HG03039 (cell line): ENCODE data around the gene CYP26C1.

ENCODE experiments used
- ATAC-seq: cut with Tn5 transposase; IDR thresholded peaks from one replicate; pipeline ENCODE4 v1.9.1; 2021; ENCODE audit warnings: mild to moderate bottlenecking, moderate library complexity; ENCODE audit not compliant: unreplicated experiment

CYP26C1 gene

DNA sequence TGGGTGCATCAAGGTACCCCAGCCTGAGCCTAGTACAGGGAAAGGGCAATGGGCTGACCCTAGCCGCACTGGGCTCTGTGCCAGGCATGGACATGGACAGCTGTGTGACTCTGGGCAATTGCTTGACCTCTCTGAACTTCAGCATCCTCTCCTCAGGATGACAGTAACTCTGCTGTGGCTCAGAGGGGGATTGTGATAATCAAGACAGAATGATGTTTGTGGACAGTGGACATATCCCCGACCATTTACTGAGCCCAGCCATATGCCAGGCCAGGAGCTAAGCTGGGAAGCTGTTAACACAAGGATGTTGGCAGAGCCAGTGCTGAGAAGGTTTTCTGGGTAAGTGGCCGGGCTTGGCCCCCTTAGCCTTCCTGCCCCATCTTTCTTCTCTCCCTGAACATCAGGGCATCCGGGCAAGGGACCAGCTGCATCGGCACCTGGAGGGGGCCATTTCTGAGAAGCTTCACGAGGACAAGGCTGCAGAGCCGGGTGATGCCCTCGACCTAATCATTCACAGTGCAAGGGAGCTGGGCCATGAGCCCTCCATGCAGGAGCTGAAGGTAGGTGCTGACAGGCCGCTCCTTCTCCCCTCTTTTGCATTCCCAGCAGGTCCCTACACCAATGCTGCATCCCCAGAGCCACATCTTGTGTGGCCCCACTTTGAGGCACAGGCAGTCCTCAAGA, 3.5 kb downstream of the CYP26C1 start:
- no peak for ATAC-seq

DNA sequence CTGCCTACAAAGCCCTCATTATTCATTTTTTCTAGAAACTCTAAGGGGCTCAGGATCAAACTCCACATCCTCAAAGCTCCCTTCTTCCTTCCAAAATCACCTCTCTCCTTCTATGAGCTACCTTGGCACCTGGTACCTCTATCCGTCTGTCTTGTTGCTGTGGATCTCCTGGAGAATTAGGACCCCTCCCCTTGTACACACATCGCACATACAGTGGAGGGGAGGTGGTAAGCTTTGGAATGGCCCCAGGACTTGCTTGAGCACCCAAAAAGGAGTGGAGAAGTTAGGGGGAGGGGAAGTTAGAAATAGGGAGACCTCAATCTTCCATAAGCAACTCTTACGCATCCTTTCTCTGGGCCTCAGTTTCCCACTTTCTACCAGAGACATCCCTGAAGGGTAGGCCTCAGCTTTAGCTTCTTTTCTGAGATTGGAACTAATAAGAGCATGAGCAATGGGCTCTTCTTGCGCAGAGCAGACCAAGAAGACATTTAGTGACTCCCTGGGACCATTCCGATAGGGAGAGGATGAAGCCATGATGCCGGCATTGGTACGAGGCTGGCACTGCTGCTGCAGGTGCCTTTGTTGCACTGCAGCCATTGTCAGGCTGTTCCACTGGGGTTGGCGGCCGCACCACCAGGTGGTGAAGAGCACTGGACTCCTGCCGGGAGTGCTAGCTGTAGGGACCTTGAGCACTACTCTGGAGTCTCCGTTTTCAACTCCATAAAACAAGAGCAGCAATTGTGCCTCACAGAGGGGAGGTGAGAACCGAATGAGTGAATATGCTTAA, 4.5 kb downstream of the CYP26C1 start:
- no peak for ATAC-seq

DNA sequence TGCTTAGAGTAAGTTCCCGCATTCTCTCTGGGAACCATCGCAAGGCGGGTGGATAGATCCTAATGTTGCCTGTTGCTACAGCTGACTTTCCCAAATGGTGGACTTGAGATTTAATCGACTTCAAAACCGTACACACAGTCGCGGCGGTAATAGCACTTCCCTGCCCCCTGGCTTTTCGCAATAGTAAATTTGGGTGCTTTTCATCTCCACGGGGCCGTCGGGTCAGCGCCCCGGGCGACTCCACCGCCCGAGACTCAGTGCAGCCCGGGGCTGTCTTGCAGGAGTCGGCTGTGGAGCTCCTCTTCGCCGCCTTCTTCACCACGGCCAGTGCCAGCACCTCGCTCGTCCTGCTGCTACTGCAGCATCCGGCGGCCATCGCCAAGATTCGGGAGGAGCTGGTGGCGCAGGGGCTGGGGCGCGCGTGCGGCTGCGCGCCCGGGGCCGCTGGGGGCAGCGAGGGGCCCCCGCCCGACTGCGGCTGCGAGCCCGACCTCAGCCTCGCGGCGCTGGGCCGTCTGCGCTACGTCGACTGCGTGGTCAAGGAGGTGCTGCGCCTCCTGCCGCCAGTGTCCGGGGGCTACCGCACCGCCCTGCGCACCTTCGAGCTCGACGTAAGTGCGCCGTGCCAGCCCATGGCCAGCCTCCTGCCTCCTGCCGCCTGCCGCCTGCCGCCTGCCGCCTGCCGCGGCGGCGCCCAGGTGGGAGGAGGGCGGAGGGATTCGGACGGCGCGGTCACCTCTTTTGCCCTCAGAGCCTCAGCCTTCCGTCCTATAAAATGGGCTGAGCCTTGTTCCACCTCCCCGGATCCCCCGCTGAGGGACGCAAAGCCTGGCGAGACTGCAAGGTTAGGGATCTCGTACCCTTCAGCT, 5.3 kb downstream of the CYP26C1 start:
- ATAC-seq = no peak

DNA sequence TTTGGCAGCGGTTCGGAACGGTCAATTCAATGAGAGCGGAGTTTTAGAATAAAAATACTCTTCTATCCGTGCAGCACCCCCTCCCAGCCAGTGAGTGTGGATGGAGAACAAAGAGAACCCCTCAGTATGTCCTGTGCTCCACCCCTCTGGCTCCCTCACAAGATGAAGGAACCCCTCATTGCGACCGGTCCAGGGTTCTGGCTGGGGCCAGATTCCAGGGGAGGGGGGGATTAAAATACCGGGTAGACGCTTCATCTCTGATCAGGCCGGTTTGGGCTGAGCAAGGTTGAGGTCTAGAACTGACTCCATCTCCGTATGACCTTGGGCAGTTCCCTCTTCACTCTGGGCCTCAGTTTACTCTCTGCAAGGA, 5.9 kb downstream of the CYP26C1 start:
- ATAC-seq = no peak

DNA sequence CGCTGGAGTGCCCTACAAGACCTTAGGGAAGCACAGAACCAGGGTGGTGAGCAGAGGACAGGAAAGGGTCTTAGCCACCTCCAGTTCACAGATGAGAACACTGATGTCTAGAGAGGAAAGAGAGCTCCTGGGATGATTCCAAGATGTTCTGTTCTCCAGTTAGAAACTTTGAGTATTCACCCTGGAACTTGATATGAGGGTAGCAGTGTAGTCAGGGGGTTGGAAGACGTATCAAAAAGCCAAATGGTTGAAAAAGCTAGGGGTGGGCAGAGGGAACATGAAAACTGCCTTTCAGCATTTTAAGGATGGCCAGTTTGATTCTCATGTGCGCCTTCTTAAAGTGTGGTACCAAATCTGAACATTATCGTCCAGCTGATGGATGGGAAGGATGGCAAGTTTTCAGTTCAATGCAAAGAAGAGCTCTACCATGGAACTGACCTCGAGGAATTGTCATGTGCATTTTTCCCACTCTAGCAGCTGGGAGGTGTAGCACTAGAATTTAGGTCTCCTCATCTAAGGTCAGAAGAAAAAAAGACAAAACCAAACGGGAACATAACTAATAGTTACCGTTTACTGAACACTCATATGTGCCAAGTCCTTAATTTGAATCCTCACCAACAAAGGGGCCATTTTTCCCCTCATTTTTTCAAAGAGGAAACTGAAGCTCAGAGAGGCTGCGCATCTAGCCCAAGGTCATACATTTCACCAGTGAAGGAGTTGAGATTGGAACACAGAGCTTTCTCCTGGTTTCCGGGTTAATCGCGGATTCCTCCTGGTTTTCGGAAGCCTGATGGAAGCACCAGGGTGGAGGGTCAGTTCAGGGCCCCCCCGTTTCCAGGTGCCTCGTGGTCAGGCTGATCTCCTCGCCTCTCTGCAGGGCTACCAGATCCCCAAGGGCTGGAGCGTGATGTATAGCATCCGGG, 7.1 kb downstream of the CYP26C1 start:
- ATAC-seq = no peak

DNA sequence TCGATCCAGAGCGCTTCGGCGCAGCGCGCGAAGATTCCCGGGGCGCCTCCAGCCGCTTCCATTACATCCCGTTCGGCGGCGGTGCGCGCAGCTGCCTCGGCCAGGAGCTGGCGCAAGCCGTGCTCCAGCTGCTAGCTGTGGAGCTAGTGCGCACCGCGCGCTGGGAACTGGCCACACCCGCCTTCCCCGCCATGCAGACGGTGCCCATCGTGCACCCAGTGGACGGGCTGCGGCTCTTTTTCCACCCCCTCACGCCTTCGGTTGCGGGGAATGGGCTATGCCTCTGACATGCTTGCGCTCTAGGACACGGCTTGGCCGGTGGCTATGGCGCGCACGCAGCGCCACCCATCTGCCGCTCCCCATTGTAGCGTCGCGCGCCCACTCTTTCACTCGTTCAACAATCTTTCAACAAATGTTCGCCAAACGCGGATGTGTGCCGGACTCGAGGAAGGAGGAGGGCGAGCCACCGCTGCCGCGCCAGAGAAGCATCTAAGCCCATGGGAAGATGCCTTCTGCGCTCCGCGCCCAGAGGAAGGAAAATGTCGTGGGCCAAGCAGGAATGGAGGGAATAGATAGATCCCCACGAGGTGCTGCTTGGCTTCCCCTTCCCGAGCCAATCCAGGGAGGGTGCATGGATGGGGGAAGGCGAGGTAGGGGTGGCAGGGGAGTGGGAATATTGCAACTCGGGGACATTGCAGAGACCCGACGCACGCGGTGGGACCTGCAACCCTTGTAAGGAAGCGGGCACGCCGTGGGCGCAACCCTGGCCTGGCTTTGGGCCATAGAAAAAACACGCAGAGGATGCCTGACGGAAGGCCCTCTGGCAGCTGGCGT, 8.0 kb downstream of the CYP26C1 start:
- no peak for ATAC-seq

DNA sequence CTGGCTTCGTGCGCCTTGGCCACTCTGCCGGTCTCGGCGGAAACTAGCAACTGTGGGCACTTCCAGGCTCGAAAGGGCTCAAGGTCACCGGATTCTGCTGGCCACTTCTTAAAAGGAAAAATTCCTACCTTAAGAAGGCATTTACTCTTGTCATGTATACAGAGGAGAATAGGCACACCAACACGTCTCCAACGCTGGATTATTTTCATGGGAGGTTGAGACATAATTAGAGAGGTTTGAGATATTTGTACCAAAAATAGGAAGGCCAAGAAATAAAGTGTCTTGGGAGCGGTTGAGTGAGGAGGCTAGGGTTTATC, 8.6 kb downstream of the CYP26C1 start:
- no peak for ATAC-seq

DNA sequence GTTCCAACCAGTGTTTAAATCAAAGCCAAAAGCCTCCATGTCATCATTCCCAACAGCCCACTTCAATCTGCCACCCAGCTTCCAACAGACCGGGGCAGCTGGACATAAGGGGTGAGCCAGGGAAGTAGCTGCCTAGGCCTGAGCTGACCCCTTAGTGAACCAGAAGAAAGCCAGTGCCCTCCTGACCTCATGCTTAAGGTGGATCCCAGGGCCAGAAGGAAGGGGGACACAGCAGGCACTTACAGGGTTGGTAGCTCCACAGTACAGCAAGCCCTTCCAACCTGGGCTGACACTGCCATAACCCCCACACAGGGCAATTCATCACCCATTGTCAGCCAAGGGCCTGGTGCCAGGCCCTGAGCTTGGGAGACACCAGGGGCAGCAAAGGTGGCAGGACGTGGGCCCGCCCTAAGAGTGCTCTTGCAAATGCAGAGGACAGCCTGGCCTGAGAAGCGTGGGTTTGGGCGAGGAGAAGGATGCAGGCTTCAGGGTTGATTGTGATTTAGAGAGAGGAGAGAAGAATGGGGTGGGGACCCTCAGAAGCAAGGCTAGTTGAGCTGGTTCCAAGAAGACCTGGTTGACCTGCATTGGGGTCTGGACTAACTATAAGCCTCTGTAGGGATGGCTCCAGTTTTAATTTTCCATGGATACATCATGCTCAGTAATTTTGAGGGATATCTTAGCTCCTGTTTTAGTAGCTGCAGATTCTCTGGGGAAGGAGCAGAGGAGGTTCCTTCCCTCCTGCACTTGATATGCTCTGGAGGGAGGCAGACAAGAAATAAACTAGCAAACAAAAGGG, 10.0 kb downstream of the CYP26C1 start:
- no peak for ATAC-seq

DNA sequence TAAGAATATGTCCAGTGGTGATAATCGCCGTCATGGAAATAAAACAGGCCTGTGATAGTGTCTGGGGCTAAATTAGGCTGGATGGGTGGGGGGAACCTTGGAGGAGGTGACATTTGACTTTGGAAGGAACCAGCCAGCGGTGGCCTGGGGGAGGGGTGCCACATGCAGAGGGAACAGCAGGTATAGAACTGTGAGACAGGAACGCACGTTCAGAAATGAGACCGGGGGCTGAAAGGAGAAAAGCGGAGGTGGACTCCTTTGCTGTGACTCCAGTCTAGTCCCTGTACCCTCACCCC, 10.5 kb downstream of the CYP26C1 start:
- no peak for ATAC-seq

DNA sequence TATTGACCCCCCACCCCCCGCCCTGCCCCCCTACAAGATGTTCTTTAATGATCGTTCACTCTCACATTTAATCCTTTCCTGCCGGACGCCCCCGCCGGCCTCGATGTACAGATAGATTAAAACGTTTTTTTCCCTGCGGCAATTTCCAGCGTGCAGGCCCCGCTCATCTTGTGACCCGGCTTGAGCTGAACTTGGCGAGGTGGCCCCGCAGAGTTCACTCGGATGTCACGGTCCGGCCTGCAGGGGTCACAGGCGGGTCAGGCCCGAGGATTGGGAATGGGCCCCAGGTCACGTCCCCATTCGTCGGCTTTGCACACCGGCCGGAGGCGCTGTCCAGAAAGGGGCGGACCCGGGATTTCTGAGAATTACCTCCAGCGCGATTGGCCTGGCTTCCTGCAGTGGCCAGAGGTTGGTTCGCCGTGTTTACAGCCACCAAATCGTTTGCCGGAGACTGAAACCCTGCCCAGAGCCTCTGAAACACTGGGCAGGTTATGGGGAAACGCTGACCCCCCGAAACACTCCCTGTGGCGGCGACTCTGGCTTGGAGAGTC, 11.2 kb downstream of the CYP26C1 start:
- no peak for ATAC-seq

DNA sequence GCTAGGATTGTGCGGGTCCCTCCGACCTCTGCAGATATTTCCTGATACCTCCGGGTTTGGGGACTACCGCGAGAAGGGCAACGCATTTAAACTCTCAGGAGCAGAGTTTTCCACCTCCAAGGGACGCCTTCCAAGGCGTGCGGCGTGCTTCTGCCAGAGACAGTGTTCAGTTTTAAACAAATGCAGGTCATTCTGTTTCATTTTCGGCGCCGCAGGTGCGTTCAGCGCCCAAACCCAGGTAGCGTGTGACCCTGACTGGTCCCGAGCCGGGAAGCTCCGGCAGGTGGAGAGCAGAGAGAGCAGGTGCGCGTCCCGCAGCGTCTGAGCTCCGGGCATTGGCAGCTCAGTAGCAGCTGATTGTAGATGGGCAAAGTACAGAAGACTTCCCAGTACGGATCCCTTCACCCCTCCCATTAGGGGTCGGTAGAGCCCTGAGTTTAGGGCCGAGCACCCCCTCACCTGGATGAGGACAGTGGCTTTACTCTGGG, 11.7 kb downstream of the CYP26C1 start:
- no peak for ATAC-seq

DNA sequence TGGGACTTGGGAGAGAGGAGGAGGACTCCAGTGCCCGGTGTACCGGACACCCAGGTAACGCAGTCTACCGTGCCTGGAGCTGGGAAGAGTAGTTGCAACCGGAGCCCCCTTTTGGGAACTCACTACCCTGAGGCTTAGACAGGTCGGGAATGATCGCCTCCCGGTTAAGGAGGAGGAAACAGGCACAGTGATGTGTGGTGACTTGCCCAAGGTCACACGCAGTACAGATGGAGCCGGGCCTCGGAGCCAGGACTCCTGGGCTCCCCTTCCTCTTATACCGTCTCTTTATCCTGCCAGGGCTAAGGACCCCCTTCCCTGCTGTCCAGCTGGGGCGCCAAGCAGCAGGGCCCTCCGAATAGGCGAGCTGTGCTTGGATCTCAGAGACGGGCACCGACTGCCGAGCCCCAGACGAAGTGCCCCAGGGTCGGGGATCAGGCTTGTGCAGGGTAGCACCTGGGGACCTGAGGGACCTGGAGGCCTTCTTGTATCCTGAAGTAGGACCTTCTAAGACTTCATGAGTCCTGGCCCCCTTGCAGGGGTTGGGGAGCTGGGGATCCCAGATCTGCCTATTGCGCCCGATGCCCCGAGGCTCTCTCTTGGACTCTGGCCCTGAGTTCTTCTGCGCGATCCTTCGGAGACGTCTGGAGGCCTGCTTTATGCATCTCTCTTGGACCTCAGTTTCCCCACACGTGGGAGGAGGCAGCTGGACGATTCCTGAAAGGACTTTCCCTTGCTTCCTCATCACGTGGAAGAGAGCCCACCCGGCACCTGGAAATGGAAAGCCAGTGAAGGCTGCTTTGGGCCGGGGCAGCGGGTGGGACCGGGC, 12.3 kb downstream of the CYP26C1 start:
- ATAC-seq = no peak

DNA sequence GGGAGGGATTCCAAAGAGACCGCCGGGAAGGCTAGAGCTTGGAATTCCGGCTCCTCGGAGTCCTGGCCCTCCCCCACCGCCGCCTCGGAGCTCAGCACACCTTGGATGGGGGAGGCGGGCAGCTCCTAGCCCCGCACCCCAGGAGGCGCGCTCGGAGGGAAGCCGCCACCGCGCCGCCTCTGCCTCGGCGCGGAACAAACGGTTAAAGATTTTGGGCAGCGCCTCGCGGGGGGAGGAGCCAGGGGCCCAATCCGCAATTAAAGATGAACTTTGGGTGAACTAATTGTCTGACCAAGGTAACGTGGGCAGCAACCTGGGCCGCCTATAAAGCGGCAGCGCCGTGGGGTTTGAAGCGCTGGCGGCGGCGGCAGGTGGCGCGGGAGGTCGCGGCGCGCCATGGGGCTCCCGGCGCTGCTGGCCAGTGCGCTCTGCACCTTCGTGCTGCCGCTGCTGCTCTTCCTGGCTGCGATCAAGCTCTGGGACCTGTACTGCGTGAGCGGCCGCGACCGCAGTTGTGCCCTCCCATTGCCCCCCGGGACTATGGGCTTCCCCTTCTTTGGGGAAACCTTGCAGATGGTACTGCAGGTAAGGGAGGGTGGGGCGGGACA, 13.0 kb downstream of the CYP26C1 start, which contains the start of gene CYP26A1:
TSS of gene CYP26A1 (plus strand) at position 355 of the 608 bp plus-strand sequence. CDS start at position 397, 42 bp downstream.
- ATAC-seq = no peak

DNA sequence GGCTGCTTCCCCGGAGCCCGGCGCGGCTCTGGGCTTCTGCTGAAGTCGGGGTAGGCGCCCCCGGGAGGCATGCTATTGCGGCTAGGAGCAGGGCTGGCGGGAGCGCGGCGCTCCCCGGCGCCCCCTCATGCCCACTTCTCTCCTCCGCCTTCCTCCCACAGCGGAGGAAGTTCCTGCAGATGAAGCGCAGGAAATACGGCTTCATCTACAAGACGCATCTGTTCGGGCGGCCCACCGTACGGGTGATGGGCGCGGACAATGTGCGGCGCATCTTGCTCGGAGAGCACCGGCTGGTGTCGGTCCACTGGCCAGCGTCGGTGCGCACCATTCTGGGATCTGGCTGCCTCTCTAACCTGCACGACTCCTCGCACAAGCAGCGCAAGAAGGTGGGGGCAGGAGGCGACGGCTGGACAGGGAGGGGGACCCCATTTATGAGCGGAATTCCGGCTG, 13.6 kb downstream of the CYP26C1 start:
- ATAC-seq = no peak

DNA sequence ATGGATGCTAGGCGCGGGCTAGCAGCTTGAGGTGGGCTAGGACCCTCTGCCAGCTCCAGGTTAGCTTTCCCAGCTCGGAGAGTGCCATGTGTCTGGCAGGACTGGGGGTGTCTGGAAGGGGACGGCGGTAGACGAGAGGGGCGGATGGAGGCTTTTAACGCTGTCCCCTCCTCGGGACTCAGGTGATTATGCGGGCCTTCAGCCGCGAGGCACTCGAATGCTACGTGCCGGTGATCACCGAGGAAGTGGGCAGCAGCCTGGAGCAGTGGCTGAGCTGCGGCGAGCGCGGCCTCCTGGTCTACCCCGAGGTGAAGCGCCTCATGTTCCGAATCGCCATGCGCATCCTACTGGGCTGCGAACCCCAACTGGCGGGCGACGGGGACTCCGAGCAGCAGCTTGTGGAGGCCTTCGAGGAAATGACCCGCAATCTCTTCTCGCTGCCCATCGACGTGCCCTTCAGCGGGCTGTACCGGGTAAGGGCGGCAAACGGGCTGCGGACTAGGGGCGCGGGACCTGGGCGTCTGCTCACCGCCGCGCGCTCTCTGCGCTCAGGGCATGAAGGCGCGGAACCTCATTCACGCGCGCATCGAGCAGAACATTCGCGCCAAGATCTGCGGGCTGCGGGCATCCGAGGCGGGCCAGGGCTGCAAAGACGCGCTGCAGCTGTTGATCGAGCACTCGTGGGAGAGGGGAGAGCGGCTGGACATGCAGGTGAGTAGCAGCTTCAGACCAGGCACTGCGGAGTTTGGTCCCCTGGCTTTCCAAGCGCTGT, 14.2 kb downstream of the CYP26C1 start:
- no peak for ATAC-seq

DNA sequence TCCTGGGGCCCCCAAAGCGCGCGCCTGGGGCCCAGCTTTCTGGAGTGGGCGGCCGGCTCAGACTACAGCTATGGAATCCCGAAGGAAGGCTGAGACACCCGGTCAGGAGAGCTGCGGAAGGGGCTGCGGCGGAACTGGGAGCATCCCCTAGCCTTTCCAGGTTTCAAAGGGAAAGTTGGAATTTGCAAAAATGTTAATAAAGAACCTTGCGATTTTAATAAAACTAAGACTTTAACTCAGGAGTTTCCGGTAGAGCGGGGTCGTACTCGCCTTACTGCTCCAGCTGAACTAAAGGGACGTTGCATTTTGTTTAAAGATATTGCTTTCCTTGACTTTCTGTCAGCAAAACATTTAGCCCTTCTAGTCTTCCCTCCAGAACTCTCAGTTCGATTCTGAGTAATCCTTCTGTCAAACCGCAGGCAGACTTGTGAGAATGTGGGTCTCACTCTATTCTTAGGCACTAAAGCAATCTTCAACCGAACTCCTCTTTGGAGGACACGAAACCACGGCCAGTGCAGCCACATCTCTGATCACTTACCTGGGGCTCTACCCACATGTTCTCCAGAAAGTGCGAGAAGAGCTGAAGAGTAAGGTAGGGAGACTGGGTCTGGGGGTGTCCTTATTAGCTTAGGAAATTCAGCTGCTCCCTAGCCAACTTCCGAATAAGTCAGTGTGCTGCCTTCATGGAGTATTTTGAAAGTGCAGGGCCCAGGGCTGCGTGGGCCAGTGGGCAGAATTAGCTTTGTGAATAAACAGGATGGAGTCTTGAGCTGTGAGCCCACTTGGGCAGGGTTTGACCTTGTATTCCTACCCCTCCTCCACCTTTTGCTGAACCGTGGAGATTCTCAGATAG, 15.0 kb downstream of the CYP26C1 start:
- no peak for ATAC-seq
